MM.1S (cell line): ENCODE data around the gene LRRC14B.

Experiments used
- CTCF ChIP-seq: fragments of 300-600 bp; sonication (generic); IDR thresholded peaks from 2 replicates; pipeline ENCODE4 v1.5.1; 2016; ENCODE audit warnings: antibody characterized with exemption, low read length, mixed read lengths
- EZH2 ChIP-seq: fragments of 300-600 bp; sonication (generic); optimal IDR thresholded peaks from 2 replicates; pipeline ENCODE3; 2017; ENCODE audit warnings: low read depth, mild to moderate bottlenecking, antibody characterized with exemption, low read length, mixed read lengths
- EZH2phosphoT487 ChIP-seq: fragments of 300-600 bp; sonication (generic); IDR thresholded peaks from 2 replicates; pipeline ENCODE4 v1.6.1; 2018; ENCODE audit warnings: antibody characterized with exemption, low read length

- TF ChIP-seq CTCF (no peak), EZH2 (no peak), EZH2phosphoT487 (no peak)
Observed at GRCh38 chr5:181160-181559, 10.1 kb upstream of the LRRC14B start.
